Stimulated activated CD8-positive, alpha-beta memory T cell treated with anti-CD3 and anti-CD28 coated beads, Interleukin-4, amount 100 ng/mL, for 4 hours (primary cell): ENCODE results near the gene OR10H3.
"Not testable (repeated sequence)": the region's sequence is repeated elsewhere in the genome, so short reads cannot be mapped to it uniquely, and the experiment has no call there.

Experiments used
- DNase-seq, 2 donors: peaks; one replicate each; pipeline ENCODE4 v3.0.0-alpha.2; 2020; ENCODE audit warnings: low read depth in 2 of 2, low spot score in 1 of 2

OR10H3 gene, protein sequence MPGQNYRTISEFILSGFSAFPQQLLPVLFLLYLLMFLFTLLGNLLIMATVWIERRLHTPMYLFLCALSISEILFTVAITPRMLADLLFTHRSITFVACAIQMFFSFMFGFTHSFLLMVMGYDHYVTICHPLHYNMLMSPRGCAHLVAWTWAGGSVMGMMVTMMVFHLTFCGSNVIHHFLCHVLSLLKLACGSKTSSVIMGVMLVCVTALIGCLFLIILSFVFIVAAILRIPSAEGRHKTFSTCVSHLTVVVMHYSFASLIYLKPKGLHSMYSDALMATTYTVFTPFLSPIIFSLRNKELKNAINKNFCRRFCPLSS

DNA sequence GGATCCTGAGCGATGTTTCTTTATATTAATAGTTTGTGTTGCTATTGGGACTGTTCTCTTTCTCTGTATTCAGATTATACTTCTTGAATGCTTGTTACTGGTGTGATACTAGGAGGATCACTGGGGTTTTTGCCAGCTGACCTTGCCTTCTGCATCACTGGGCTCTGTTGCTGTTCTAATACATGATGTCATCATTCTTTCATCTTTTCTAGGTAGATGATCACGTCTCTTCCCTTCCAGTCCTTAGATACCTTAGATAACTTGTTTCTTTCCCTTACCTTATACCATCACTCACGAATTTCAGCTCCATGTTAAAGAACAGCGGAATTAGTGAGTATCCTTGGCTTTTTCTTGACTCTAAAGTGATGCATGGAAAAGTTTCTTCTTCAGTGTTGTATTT lies at the start of gene OR10H3:
Gene OR10H3 (plus strand): TSS at position 264 of the 400 bp plus-strand sequence. CDS start 3,408 bp downstream, outside the sequence.
- DNase-seq: no peak

GRCh38 chr19:15696654-15697194 lies 41.1 kb upstream of the OR10H3 start:
- no peak for DNase-seq

- DNase-seq: no peak
Observed at GRCh38 chr19:15701757-15702533, 35.8 kb upstream of the OR10H3 start.

GRCh38 chr19:15702534-15702930 lies 35.3 kb upstream of the OR10H3 start:
- no peak for DNase-seq

GRCh38 chr19:15714638-15715037 lies 23.1 kb upstream of the OR10H3 start:
- no peak for DNase-seq

GRCh38 chr19:15715642-15716041 lies 22.1 kb upstream of the OR10H3 start:
- DNase-seq: no peak

DNA sequence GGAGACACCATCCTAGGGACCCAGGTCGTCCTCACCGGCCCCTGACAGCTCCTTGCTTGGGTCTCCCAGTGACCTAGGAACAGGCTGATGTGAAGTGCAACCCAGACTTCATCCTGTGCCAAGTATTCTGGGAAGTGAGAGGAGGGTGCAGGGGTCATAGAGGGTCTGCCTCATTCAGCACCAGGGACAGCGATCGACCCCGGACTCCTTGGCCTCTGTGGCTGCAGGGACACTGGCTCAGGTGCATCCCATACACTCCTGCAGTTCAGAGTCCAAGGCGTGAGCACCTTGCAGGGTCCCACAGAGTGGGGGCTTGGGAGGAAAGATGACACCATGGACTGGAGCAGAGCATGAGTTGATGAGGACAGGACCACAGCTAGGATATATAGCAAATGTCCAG lies 20.0 kb upstream of the OR10H3 start:
- DNase-seq: no peak

GRCh38 chr19:15721268-15721667 lies 16.5 kb upstream of the OR10H3 start:
- DNase-seq: no peak

GRCh38 chr19:15722956-15723355 lies 14.8 kb upstream of the OR10H3 start:
- no peak for DNase-seq

DNA sequence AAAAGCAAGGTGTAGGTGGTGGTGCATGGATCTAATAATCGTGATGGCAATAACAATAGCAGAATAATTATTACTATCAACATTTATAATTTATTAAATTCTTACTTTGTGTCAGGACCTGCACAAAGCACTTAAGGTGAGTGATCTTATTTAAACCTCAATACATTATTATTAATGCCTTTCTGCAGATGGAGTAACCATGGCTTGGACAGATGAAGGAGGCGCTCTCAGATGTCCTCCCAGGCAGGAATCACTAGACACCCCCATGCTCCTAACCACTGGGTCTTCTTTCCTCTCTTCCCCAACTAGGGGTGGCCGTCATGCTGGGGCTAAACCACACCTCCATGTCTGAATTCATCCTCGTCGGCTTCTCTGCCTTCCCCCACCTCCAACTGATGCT lies 10.1 kb upstream of the OR10H3 start, which contains the start of gene OR10H2:
Gene OR10H2 (plus strand): TSS at position 301 of the 400 bp plus-strand sequence. CDS start 20 bp downstream, at position 321.
- no peak for DNase-seq

DNA sequence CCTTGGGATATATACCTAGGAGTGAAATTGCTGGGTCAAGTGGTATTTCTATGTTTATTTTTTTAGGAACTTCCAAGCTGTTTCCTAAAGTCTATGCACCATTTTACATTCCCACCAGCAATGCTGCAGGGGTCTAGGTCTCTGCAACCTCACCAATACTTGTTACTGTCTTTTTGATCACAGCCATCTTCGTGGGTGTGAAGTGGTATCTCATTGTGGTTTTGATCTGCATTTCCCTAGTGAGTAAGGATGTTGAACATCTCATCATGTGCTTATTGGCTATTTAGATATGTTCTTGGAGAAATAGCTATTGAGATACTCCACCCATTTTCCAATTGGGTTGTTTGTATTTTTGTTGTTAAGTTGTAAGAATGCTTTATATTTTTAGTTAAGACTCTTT lies 7.2 kb upstream of the OR10H3 start:
- no peak for DNase-seq

DNA sequence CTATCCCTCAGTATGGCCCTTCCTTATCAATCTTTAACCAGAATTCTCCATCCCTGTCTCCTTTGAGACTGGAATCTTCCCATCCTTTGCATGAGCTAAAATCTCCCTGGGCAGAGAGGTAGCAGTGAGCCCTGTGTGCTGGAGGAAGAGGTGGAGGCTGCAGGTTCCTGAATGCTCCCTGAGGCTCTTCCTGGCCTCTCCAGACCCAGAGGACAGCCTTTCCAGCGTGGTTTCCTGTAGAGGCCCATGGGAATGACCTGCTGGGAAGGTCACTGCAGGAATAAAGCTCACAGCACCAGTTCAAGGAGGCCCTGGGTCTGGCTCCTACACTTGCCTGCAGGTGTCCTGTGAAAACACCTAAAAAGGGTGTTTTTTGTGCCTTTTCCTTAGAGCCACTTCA lies 5.4 kb upstream of the OR10H3 start:
- DNase-seq: no peak

GRCh38 chr19:15733895-15734294 lies 3.9 kb upstream of the OR10H3 start:
- DNase-seq: no peak

GRCh38 chr19:15740785-15741184 lies 3.0 kb downstream of the OR10H3 start:
- DNase-seq: no peak

GRCh38 chr19:15748239-15748638 lies 10.5 kb downstream of the OR10H3 start:
- no peak for DNase-seq

GRCh38 chr19:15758379-15758778 lies 20.6 kb downstream of the OR10H3 start:
- DNase-seq: no peak

GRCh38 chr19:15759962-15760565 lies 22.3 kb downstream of the OR10H3 start:
- no peak for DNase-seq

DNA sequence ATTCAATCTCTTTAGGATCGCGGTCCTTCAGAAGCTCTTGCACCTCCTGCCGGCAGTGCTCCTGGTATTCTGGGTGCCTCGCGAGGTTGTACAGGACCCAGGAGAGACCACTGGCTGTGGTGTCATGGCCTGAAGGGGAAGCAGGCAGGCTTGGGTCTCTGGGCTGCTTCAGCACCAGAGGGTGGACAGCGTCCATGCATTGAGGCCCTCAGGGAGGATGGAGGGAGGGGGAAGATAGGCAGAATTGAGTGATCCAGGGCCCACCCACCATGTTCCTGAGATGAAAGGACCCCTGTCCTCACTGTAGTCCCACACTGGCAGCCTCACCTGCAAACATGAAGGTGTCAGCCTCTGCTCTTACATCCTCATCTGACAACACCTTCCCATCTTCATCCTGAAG lies 31.8 kb downstream of the OR10H3 start:
- no peak for DNase-seq

DNA sequence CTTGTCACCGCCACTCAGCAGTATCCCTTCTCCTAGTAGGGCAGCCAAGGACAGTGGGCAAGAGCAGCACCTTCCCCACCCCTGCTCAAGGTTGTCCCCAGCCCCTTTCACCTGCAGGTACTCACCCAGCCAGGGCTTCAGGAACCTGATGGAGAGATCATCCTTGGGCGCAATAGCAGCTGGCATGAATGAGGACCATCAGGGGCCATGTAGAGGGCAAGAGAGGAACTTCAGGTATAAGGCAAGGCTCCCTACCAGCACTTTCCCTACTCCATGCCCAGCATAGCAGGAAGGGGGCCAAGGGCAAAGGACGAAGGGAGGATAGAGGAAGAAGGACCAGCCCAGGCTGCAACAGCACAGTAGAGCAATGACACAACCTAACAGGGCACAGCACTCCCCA lies 36.4 kb downstream of the OR10H3 start:
- not testable (repeated sequence) for DNase-seq

DNA sequence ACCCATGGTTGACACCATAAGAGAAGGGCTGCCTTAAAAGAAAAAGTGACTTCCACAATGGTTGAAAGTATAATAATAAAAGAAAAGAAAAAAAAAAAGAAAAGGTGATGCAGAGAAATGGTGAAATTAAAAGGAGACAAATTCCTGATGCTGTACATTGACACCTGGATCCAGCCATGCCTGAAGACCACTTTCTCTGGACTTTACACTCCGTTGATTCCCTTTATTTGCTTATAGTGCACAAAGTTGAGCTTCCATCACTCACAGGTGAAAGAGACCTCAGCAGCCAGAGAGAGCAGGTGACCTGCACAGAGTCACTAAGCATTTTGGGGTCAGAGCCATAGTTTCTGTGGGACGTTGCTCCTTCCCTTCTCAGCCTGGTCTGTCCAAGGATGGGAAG lies 37.5 kb downstream of the OR10H3 start:
- DNase-seq: no peak

DNA sequence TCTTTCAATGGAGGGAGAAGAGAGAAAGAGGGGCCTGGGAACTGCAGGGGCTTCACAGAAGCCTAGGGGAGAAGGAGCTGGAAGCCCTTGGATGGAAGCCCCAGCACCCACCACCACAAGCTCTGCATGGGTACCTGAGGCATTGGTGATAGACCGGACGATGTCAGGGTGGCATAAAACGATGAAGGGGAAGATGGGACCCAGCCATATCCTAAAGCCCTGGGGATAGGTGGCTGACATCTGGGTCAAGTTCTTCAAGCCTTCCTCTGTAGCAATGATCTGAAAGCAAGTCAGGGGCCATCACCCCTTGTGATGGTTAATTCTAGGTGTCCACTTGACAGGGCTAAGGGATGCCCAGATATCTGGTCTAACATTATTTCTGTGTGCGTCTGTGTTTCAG lies 38.5 kb downstream of the OR10H3 start:
- DNase-seq: no peak
